ENCODE results near the gene XKR7.

DNA sequence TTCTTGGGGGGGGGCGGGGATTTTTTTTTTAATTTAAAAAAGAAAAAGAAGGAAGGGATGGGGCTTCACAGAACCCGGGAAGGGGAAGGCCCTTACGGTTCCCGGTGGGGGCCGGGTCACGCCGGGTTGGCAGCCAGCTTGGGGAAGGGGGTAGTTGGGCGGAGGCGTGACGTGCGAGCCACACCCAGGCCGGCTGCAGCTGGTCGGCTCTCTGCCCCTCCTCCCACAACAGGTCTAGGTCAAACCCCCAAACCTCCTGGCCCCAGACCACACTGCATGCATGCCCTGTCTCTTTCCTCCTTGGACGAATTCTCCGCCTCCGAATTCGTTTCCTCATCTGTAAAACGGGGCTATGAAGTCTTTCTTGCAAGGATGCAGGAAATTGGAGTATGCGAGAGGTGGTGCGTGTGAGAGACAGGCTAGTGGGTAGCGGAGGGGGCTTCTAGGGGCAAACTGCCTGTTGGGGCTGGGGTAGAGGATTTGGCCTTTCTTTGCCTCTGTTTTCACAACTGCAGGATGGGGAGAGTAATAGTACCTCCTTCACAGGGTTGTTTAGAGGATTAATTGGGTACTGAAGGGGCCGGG, 84.9 kb downstream of the XKR7 start:
- TF ChIP-seq, protein P1, sequence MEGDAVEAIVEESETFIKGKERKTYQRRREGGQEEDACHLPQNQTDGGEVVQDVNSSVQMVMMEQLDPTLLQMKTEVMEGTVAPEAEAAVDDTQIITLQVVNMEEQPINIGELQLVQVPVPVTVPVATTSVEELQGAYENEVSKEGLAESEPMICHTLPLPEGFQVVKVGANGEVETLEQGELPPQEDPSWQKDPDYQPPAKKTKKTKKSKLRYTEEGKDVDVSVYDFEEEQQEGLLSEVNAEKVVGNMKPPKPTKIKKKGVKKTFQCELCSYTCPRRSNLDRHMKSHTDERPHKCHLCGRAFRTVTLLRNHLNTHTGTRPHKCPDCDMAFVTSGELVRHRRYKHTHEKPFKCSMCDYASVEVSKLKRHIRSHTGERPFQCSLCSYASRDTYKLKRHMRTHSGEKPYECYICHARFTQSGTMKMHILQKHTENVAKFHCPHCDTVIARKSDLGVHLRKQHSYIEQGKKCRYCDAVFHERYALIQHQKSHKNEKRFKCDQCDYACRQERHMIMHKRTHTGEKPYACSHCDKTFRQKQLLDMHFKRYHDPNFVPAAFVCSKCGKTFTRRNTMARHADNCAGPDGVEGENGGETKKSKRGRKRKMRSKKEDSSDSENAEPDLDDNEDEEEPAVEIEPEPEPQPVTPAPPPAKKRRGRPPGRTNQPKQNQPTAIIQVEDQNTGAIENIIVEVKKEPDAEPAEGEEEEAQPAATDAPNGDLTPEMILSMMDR (IDR thresholded peaks at IDR 0.05), result no peak
- TF ChIP-seq POLR2A (IDR thresholded peaks at IDR 0.05), result no peak
